Ovary (tissue), 9 donors: ENCODE results near the gene IFT74. TPM values are rescaled to one million over a fixed set of nuclear protein-coding genes. Genes with fewer than 3 reads are reported as not detected.

ENCODE experiments used
- DNase-seq, 5 donors: peaks; one replicate each; pipeline ENCODE4 v3.0.0-alpha.2; 2019 to 2020
- H3K27ac ChIP-seq, 2 donors: fragments of 200-600 bp; one replicate each; pipeline versions ENCODE4 v1.5.1 to v1.8.0; 2019 to 2022
- H3K27me3 ChIP-seq: fragments of 200-600 bp; one replicate; pipeline ENCODE4 v1.8.0; 2022
- H3K36me3 ChIP-seq: fragments of 200-600 bp; sonication (generic); one replicate; pipeline ENCODE4 v1.5.1; 2019
- H3K4me1 ChIP-seq: one replicate; pipeline ENCODE4 v1.8.1; 2013; ENCODE audit warnings: mild to moderate bottlenecking, moderate library complexity; ENCODE audit not compliant: insufficient read depth
- H3K4me3 ChIP-seq: fragments of 200-600 bp; sonication (generic); one replicate; pipeline ENCODE4 v1.5.1; 2017
- H3K9me3 ChIP-seq, 2 donors: fragments of 200-600 bp in 1 of 2; sonication (generic) in 1 of 2; one replicate each; pipeline versions ENCODE4 v1.5.1 to v1.8.1; 2013 to 2019; ENCODE audit warnings: mild to moderate bottlenecking in 1 of 2, moderate library complexity in 1 of 2
- CTCF ChIP-seq, 3 donors: fragments of 450-650 bp in 2 of 3; fragments of 200-600 bp in 1 of 3; IDR thresholded peaks; one replicate each; pipeline versions ENCODE4 v1.5.1 to v1.8.0; 2016 to 2022; ENCODE audit warnings: antibody characterized with exemption in 3 of 3, mild to moderate bottlenecking in 1 of 3
- EP300 ChIP-seq: sonication (generic); formaldehyde crosslinking; IDR thresholded peaks from one replicate; pipeline ENCODE4 v1.6.1; 2017; ENCODE audit warnings: antibody characterized with exemption
- POLR2A ChIP-seq: fragments of 450-650 bp; IDR thresholded peaks from one replicate; pipeline ENCODE4 v1.6.1; 2017; ENCODE audit warnings: antibody characterized with exemption, mild to moderate bottlenecking, moderate library complexity
- WGBS, 3 donors: extraction: QIAGEN DNeasy Blood & Tissue Kit in 1 of 3; methylation state at CpG; one replicate each; pipeline versions ENCODE4 v1.1.5 to v1.1.7; 2013 to 2017; 5-methylcytosine and 5-hydroxymethylcytosine counted together
- intact Hi-C, 4 donors: fragments of 100-400 bp; cut with DNase I; formaldehyde crosslinking; loops; one replicate each; pipeline versions ENCODE4 v1.11.0 to v1.15.1; 2022 to 2023
- polyA plus RNA-seq, 2 donors: library from polyadenylated mRNA; stranded (reverse); fragments of 200-250 nt in 1 of 2; fragments of 350-450 nt in 1 of 2; fragmentation: Illumina TruSeq in 1 of 2; extraction: RNeasy Lipid Tissue Mini Kit (QIAGEN cat#74804) in 1 of 2; gene quantifications; one replicate each; pipeline ENCODE4 v1.2.3, GENCODE V29; 2013 to 2014
- total RNA-seq, 7 donors: library from RNA; depleted of rRNA in 2 of 7; stranded (reverse); fragments of >200 nt in 2 of 7; fragmentation: NEBNext Ultra II Directional in 3 of 7; extraction: Animal tissue kit (Norgen Biotek cat#: 25700) in 3 of 7; gene quantifications; one replicate each; pipeline versions ENCODE4 v1.1.0 to v1.2.4, GENCODE V29; 2016 to 2023
- donor health status: DM: no; HTN: no; CAD: no; lungs with moderate emphysema.
- donor health status: DM: no; HTN: no; CAD: no.
- donor health status: Bipolar disorder and iron deficiency.
- donor health status: DM: yes; HTN: yes; CAD: no.
- donor health status: DM: no; HTN: no; CAD: no.
- donor health status: DM: yes; HTN: yes; CAD: no.

IFT74 gene
- total and polyA plus RNA-seq, 9 donors, result 9.2 to 24.6 (median 16.2) TPM

- WGBS, 3 donors, result 92 to 95% (median 92%) methylated on average over 1 of the region's 1 CpG
- no peak overlapping the region for H3K27ac ChIP-seq
Measured at GRCh38 chr9:26940779-26941178, 15.4 kb upstream of the IFT74 start.

DNA sequence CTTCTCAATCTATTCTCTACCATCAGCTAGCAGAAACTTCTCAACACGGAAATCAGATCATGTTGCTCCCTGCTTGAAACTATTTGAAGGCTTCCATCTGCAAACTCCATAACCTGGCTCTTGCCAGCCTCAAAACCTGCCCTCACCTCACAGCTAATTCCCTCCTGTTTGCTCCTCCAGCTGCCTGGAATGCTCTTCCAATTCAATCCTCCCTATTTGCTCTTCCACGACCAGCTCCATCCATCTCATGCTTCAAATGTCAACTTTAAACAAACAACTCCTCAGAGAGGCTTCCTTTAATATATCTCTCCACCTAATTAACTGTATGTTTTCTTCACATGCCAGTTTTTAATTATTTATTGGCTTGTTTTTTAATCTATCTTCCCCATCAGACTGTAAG, 10.6 kb upstream of the IFT74 start:
- intact Hi-C loops, result loop anchor here in 1 of 4 donors (5.0 kb wide), 1 partner anchor 48 kb away; no protein-coding TSS in a partner anchor
- Histone ChIP-seq H3K4me3 (peak overlapping the region; percentile 74), H3K4me1 (peaks cover 4% of the 10 kb centered on the region), H3K36me3 (no peaks in the 10 kb centered on the region), H3K9me3 (no peaks in the 10 kb centered on the region), H3K27me3 (no peaks in the 10 kb centered on the region), H3K27ac (no peak overlapping the region)
- 24 to 38% (median 26%) methylated on average over 2 of the region's 2 CpGs for WGBS, 3 donors
- no peak for TF ChIP-seq POLR2A
- no peak for TF ChIP-seq CTCF (IDR thresholded peaks at IDR 0.05)
- TF ChIP-seq EP300, result no peak
- no peak for DNase-seq

More at GRCh38 chr9:26940779-26941178, 15.4 kb upstream of the IFT74 start:
- no peaks in the 10 kb centered on the region for H3K27me3 ChIP-seq
- intact Hi-C loops, result no loop called here
- TF ChIP-seq CTCF (IDR thresholded peaks at IDR 0.05), result no peak
- no peak for TF ChIP-seq EP300
- no peak for TF ChIP-seq POLR2A
- no peaks in the 10 kb centered on the region for H3K9me3 ChIP-seq
- no peak for DNase-seq
- peaks cover 3% of the 10 kb centered on the region for H3K4me1 ChIP-seq
- H3K4me3 ChIP-seq, result no peak overlapping the region
- H3K36me3 ChIP-seq, result no peaks in the 10 kb centered on the region

DNA sequence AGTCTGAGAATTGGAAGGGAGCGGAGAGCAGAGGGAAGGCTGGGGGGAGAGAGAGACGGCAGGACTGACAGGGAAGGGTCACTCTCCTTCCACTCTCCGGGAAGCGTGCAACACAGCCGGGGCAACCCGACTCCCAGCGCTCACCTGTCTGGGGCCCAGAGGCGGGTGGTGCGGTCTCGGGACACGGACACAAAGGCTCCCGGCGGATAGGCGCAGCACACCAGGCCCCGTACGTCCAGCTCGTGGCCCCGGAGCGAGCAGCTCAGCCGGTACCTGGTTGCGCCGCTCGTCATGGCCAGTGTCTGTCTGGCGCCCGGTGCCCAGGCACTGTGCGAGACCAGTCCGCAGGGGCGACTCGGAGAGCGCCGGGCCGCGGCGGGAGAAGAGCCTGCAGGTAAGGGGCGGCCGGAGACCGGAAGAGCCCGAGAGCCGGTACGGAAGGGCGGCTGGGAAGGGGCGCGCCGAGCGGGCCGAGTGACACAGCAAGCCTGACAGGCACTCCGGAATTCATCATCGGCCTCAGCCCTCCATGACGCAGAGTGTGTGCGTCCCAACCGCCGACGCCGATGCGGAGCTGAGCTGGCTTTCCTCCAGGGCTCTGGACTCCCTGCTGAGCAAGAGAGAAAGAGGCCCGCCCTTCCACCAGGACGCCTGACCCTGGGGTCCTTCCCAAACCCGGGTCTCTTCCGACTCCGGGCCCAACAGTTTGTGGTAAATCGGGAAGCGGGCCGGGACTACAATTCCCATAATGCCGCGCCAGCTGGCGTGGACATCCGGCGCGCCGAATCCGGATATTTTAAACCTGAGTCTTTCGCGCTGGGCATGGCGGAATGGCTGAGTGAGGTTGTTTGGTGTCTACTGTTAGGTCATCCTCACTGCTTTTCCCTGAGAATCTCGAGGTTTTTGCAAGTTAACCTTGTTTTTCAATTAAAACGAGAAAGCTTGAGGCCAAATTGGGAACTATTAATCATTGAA, 9.2 kb upstream of the IFT74 start, which contains the start of gene PLAA:
Gene PLAA, minus strand, starts transcription at position 490 of the 975 bp plus-strand sequence. Its CDS starts 197 bp downstream, at position 293.
- peaks cover 4% of the 10 kb centered on the region for H3K4me1 ChIP-seq
- TF ChIP-seq CTCF (IDR thresholded peaks at IDR 0.05) (no peak), EP300 (peak; percentile 10), POLR2A (peak; percentile 10)
- no peaks in the 10 kb centered on the region for H3K27me3 ChIP-seq
- H3K36me3 ChIP-seq, result no peaks in the 10 kb centered on the region
- intact Hi-C loops, result loop anchor here in 1 of 4 donors (5.0 kb wide), 1 partner anchor 50 kb away; no protein-coding TSS in a partner anchor
- H3K27ac ChIP-seq, result peak within 1 kb of the TSS; percentile 88 to 92
- DNase-seq, result peak; percentile 85 to 91 (median 89)
- peak within 1 kb of the TSS; percentile 74 for H3K4me3 ChIP-seq
- WGBS, 3 donors, result 0 to 1% (median 1%) methylated on average over 62 to 76 of the region's 76 CpGs
- no peaks in the 10 kb centered on the region for H3K9me3 ChIP-seq

DNA sequence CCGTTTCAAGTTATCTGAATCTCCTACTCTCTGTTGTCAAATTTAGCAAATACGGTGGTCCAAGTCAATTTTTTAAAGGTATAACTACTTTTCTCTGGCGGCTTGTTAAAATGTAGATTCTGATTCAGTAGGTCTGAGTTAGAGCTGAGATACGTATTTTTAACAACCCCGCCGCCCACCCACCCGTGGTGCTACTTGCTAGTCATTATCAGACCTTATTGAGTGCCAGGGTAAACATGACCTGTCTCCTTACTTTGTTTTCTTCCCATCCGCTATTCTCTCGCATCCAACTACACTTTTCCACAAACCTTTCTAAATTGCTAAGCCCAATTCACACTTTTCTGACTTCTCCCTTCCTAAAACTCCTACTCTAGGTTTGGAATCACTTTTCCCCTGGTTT, 8.5 kb upstream of the IFT74 start:
- intact Hi-C loops, result loop anchor here in 1 of 4 donors (5.0 kb wide), 1 partner anchor 50 kb away; no protein-coding TSS in a partner anchor
- H3K4me1 ChIP-seq, result peaks cover 4% of the 10 kb centered on the region

More for the DNA sequence above, 8.5 kb upstream of the IFT74 start:
- Histone ChIP-seq H3K9me3 (no peaks in the 10 kb centered on the region), H3K36me3 (no peaks in the 10 kb centered on the region), H3K4me3 (peak overlapping the region; percentile 74), H3K27ac (peak overlapping the region in 1 of 2 donors; percentile 88), H3K27me3 (no peaks in the 10 kb centered on the region)
- no peak for DNase-seq
- TF ChIP-seq POLR2A, result no peak
- WGBS, 3 donors, result 1 to 2% (median 1%) methylated on average over 9 of the region's 9 CpGs
